ENCODE data around the gene UTS2.

Gene UTS2

DNA sequence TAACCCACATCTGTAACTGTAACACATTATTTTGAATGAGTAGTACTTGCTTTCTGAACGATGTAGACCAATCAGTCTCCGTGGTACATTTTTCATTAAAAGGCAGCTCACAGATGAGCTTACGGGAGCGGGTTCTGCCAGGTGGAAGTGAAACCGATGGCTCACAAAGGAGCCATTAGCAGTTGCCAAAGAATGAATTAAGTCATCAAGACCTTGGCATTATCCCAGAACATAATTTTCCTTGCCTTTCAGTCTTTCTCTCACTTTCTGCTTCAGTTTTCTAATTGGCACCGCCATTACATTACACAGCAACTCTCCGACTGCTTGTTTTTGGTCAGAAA lies 33.5 kb upstream of the UTS2 start:
- Histone ChIP-seq H3K79me1 (replicated peaks; ENCODE audit: low read length, poor library complexity, severe bottlenecking) (no peaks in the 10 kb centered on the region), H3K4ac (ENCODE audit: low read depth in 1 of 2, low read length in 2 of 2) (no peak overlapping the region), H2BK12ac (ENCODE audit: low read length in 2 of 2) (no peak overlapping the region), H3K4me1 (ENCODE audit: control insufficient read depth, insufficient read depth, low read depth, low read length) (no peaks in the 10 kb centered on the region), H4K91ac (ENCODE audit: low read length) (no peak overlapping the region), H4K8ac (ENCODE audit: low read length) (no peak overlapping the region), H3K9me3 (ENCODE audit: control insufficient read depth, low read length) (no peaks in the 10 kb centered on the region), H3K36me3 (ENCODE audit: control insufficient read depth in 1 of 2, insufficient read depth in 2 of 2, low read depth in 1 of 2, low read length in 2 of 2) (no peaks in the 10 kb centered on the region), H3K27me3 (ENCODE audit: control insufficient read depth in 1 of 2, insufficient read depth in 1 of 2, low read length in 2 of 2) (peaks cover 10 to 14% of the 10 kb centered on the region in 2 experiments), H3K27ac (ENCODE audit: low read length, poor library complexity, severe bottlenecking) (no peak overlapping the region), H3K4me3 (ENCODE audit: insufficient read depth in 1 of 2, low read depth in 1 of 2, low read length in 2 of 2) (no peak overlapping the region), H2AK5ac (ENCODE audit: low read length, severe bottlenecking) (no peak overlapping the region), H2AFZ (ENCODE audit: low read depth, low read length) (no peak overlapping the region), H3K14ac (ENCODE audit: low read length in 2 of 2) (no peak overlapping the region), H3K23ac (ENCODE audit: low read length in 2 of 2) (no peak overlapping the region), H2BK5ac (ENCODE audit: low read depth, low read length, poor library complexity, severe bottlenecking) (no peak overlapping the region), H3K18ac (ENCODE audit: low read depth in 1 of 2, low read length in 2 of 2) (no peak overlapping the region), H2BK120ac (ENCODE audit: low read depth, low read length) (no peak overlapping the region), H3K9ac (ENCODE audit: low read length) (no peak overlapping the region), H2BK15ac (ENCODE audit: low read depth, poor library complexity, severe bottlenecking) (no peak overlapping the region), H3K4me2 (ENCODE audit: low read length, poor library complexity, severe bottlenecking) (no peak overlapping the region)
- no peak for DNase-seq
- 94% methylated on average over 7 of the region's 7 CpGs for WGBS

DNA sequence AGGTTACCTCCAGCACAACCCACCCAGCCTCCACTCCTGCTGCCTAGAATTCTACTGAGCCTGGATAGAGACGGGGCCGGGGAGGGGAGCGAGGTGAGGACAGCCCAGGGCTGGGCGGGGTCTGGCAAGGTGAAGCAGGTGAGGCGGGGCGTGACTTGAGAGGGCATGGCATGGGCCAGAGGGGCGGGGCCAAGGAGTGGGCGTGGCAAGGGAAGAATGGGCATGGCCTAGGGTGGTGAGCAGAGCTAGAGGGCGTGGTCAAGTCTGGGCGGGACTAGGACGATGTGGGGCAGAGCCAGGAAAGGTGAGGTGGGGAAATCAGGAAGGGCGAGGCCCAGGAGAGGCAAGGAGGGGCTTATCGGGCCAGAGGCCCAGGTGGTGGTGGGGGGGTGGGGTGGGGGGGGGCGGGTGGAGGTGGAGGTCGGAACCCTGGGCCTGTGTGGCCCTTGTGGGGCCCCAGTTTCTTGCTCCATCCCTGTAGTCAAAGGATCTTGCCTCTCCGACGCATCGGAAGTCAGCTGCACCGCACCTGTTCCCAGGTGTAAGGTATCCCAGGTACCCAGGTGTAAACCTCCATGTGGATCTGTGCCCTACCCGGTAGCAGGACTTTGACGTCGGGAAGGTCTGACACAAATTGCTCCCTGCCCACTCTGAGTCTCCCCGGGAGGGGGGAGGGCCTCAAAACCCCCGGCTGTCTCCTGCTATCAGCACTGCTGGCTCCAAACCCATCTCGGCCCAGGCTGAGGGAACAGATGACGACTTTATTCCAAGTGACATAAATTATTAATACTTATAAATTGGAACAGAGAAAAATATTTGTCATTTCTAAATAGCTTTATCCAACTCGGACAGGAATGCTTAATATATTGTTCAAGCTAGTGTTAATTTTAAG lies 32.9 kb upstream of the UTS2 start:
- no peak overlapping the region for H3K14ac ChIP-seq (ENCODE audit: low read length in 2 of 2)
- H3K4ac ChIP-seq (ENCODE audit: low read depth in 1 of 2, low read length in 2 of 2): no peak overlapping the region
- H2BK15ac ChIP-seq (ENCODE audit: low read depth, poor library complexity, severe bottlenecking): no peak overlapping the region
- no peaks in the 10 kb centered on the region for H3K4me1 ChIP-seq (ENCODE audit: control insufficient read depth, insufficient read depth, low read depth, low read length)
- H4K91ac ChIP-seq (ENCODE audit: low read length): no peak overlapping the region
- no peak overlapping the region for H3K18ac ChIP-seq (ENCODE audit: low read depth in 1 of 2, low read length in 2 of 2)
- no peaks in the 10 kb centered on the region for H3K79me1 ChIP-seq (replicated peaks; ENCODE audit: low read length, poor library complexity, severe bottlenecking)
- H2AK5ac ChIP-seq (ENCODE audit: low read length, severe bottlenecking): no peak overlapping the region
- no peak overlapping the region for H3K4me3 ChIP-seq (ENCODE audit: insufficient read depth in 1 of 2, low read depth in 1 of 2, low read length in 2 of 2)
- H2BK12ac ChIP-seq (ENCODE audit: low read length in 2 of 2): no peak overlapping the region
- no peaks in the 10 kb centered on the region for H3K9me3 ChIP-seq (ENCODE audit: control insufficient read depth, low read length)
- H3K23ac ChIP-seq (ENCODE audit: low read length in 2 of 2): no peak overlapping the region
- 54% methylated on average over 17 of the region's 27 CpGs for WGBS
- H2BK5ac ChIP-seq (ENCODE audit: low read depth, low read length, poor library complexity, severe bottlenecking): no peak overlapping the region
- no peak overlapping the region for H2BK120ac ChIP-seq (ENCODE audit: low read depth, low read length)
- H3K36me3 ChIP-seq (ENCODE audit: control insufficient read depth in 1 of 2, insufficient read depth in 2 of 2, low read depth in 1 of 2, low read length in 2 of 2): no peaks in the 10 kb centered on the region
- H3K27ac ChIP-seq (ENCODE audit: low read length, poor library complexity, severe bottlenecking): no peak overlapping the region
- peaks cover 10 to 14% of the 10 kb centered on the region in 2 experiments for H3K27me3 ChIP-seq (ENCODE audit: control insufficient read depth in 1 of 2, insufficient read depth in 1 of 2, low read length in 2 of 2)
- no peak for DNase-seq
- H3K4me2 ChIP-seq (ENCODE audit: low read length, poor library complexity, severe bottlenecking): no peak overlapping the region
- no peak overlapping the region for H4K8ac ChIP-seq (ENCODE audit: low read length)
- H3K9ac ChIP-seq (ENCODE audit: low read length): no peak overlapping the region
- no peak overlapping the region for H2AFZ ChIP-seq (ENCODE audit: low read depth, low read length)

DNA sequence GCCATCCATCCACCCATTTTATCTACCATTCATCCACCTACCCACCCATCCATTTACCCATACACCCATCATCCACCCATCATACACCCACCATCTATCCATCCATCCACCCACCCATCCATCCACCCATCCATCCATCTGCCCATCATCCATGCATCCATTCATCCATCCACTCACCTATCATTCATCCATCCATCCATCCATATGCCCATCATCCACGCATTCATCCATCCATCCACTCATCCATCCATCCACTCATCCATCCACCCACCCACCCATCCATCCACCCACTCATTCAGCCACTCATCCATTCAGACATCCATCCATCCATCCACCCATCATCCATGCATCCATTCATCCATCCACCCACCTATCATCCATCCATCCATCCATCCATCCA lies 31.9 kb upstream of the UTS2 start:
- no peak overlapping the region for H3K23ac ChIP-seq (ENCODE audit: low read length in 2 of 2)
- no peak overlapping the region for H2BK12ac ChIP-seq (ENCODE audit: low read length in 2 of 2)
- WGBS: 91% methylated on average over 1 of the region's 1 CpG
- H3K36me3 ChIP-seq (ENCODE audit: control insufficient read depth in 1 of 2, insufficient read depth in 2 of 2, low read depth in 1 of 2, low read length in 2 of 2): no peaks in the 10 kb centered on the region
- no peak overlapping the region for H3K14ac ChIP-seq (ENCODE audit: low read length in 2 of 2)
- no peak overlapping the region for H4K91ac ChIP-seq (ENCODE audit: low read length)
- H3K4me2 ChIP-seq (ENCODE audit: low read length, poor library complexity, severe bottlenecking): no peak overlapping the region
- H3K79me1 ChIP-seq (replicated peaks; ENCODE audit: low read length, poor library complexity, severe bottlenecking): no peaks in the 10 kb centered on the region
- no peak overlapping the region for H2AK5ac ChIP-seq (ENCODE audit: low read length, severe bottlenecking)
- no peak overlapping the region for H2AFZ ChIP-seq (ENCODE audit: low read depth, low read length)
- no peaks in the 10 kb centered on the region for H3K4me1 ChIP-seq (ENCODE audit: control insufficient read depth, insufficient read depth, low read depth, low read length)
- no peak overlapping the region for H2BK15ac ChIP-seq (ENCODE audit: low read depth, poor library complexity, severe bottlenecking)
- H3K4ac ChIP-seq (ENCODE audit: low read depth in 1 of 2, low read length in 2 of 2): no peak overlapping the region
- no peaks in the 10 kb centered on the region for H3K9me3 ChIP-seq (ENCODE audit: control insufficient read depth, low read length)
- no peak overlapping the region for H3K18ac ChIP-seq (ENCODE audit: low read depth in 1 of 2, low read length in 2 of 2)
- no peak overlapping the region for H2BK120ac ChIP-seq (ENCODE audit: low read depth, low read length)
- H4K8ac ChIP-seq (ENCODE audit: low read length): no peak overlapping the region
- H3K27me3 ChIP-seq (ENCODE audit: control insufficient read depth in 1 of 2, insufficient read depth in 1 of 2, low read length in 2 of 2): peaks cover 10 to 14% of the 10 kb centered on the region in 2 experiments
- no peak for DNase-seq
- H3K27ac ChIP-seq (ENCODE audit: low read length, poor library complexity, severe bottlenecking): no peak overlapping the region
- H3K9ac ChIP-seq (ENCODE audit: low read length): no peak overlapping the region
- no peak overlapping the region for H3K4me3 ChIP-seq (ENCODE audit: insufficient read depth in 1 of 2, low read depth in 1 of 2, low read length in 2 of 2)
- H2BK5ac ChIP-seq (ENCODE audit: low read depth, low read length, poor library complexity, severe bottlenecking): no peak overlapping the region

DNA sequence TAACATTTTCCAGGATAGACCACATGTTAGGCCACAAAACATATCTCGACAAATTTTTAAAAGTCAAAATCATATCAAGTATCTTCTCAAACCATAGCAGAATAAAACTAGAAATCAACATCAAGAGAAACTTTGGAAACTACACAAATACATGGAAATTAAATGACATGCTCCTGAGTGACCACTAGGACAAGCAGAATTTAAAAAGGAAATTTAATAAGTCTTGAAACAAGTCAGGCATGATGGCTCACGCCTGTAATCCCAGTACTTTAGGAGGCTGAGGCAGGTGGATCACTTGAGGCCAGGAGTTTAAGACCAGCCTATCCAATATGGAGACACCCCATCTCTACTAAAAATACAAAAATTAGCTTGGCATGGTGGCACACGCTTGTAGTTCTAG lies 26.4 kb upstream of the UTS2 start:
- Histone ChIP-seq H4K8ac (ENCODE audit: low read length) (no peak overlapping the region), H3K4me3 (ENCODE audit: insufficient read depth in 1 of 2, low read depth in 1 of 2, low read length in 2 of 2) (no peak overlapping the region), H3K18ac (ENCODE audit: low read depth in 1 of 2, low read length in 2 of 2) (no peak overlapping the region), H3K79me1 (replicated peaks; ENCODE audit: low read length, poor library complexity, severe bottlenecking) (no peaks in the 10 kb centered on the region), H2BK120ac (ENCODE audit: low read depth, low read length) (no peak overlapping the region), H3K4ac (ENCODE audit: low read depth in 1 of 2, low read length in 2 of 2) (no peak overlapping the region), H2AFZ (ENCODE audit: low read depth, low read length) (no peak overlapping the region), H2AK5ac (ENCODE audit: low read length, severe bottlenecking) (no peak overlapping the region), H2BK5ac (ENCODE audit: low read depth, low read length, poor library complexity, severe bottlenecking) (no peak overlapping the region), H2BK12ac (ENCODE audit: low read length in 2 of 2) (no peak overlapping the region), H2BK15ac (ENCODE audit: low read depth, poor library complexity, severe bottlenecking) (no peak overlapping the region), H3K27ac (ENCODE audit: low read length, poor library complexity, severe bottlenecking) (no peak overlapping the region), H3K4me2 (ENCODE audit: low read length, poor library complexity, severe bottlenecking) (no peak overlapping the region), H3K23ac (ENCODE audit: low read length in 2 of 2) (no peak overlapping the region), H3K36me3 (ENCODE audit: control insufficient read depth in 1 of 2, insufficient read depth in 2 of 2, low read depth in 1 of 2, low read length in 2 of 2) (no peaks in the 10 kb centered on the region), H3K4me1 (ENCODE audit: control insufficient read depth, insufficient read depth, low read depth, low read length) (no peaks in the 10 kb centered on the region), H3K9ac (ENCODE audit: low read length) (no peak overlapping the region), H4K91ac (ENCODE audit: low read length) (no peak overlapping the region), H3K9me3 (ENCODE audit: control insufficient read depth, low read length) (peaks cover 5% of the 10 kb centered on the region), H3K14ac (ENCODE audit: low read length in 2 of 2) (no peak overlapping the region), H3K27me3 (ENCODE audit: control insufficient read depth in 1 of 2, insufficient read depth in 1 of 2, low read length in 2 of 2) (peaks cover 3 to 4% of the 10 kb centered on the region in 2 experiments)
- 94% methylated on average over 3 of the region's 3 CpGs for WGBS
- DNase-seq: no peak
